BE2C (cell line): ENCODE data around the gene FRMD1.

Source experiments
- DNase-seq: peaks from one replicate; pipeline ENCODE4 v3.0.0-alpha.2; 2020
- H3K27me3 ChIP-seq: fragments of 250-450 bp; sonication (Bioruptor Pico); 2 replicates; pipeline ENCODE4 v1.5.1; 2020; ENCODE audit warnings: mild to moderate bottlenecking
- H3K36me3 ChIP-seq: fragments of 250-450 bp; sonication (Bioruptor Pico); 2 replicates; pipeline ENCODE4 v1.5.1; 2020; ENCODE audit warnings: mild to moderate bottlenecking
- H3K4me1 ChIP-seq: fragments of 250-450 bp; sonication (Bioruptor Pico); 2 replicates; pipeline ENCODE4 v1.5.1; 2020
- H3K4me3 ChIP-seq: 2 replicates; pipeline ENCODE4 v1.5.1; 2011; ENCODE audit warnings: low read depth, low read length
- H3K9me3 ChIP-seq: fragments of 250-450 bp; sonication (Bioruptor Pico); 2 replicates; pipeline ENCODE4 v1.5.1; 2020
- TF ChIP-seq, protein P1 (sequence below): IDR thresholded peaks from 2 replicates; pipeline ENCODE4 v1.5.1; 2012; ENCODE audit warnings: mild to moderate bottlenecking, low read depth, low read length

The FRMD1 gene

DNA sequence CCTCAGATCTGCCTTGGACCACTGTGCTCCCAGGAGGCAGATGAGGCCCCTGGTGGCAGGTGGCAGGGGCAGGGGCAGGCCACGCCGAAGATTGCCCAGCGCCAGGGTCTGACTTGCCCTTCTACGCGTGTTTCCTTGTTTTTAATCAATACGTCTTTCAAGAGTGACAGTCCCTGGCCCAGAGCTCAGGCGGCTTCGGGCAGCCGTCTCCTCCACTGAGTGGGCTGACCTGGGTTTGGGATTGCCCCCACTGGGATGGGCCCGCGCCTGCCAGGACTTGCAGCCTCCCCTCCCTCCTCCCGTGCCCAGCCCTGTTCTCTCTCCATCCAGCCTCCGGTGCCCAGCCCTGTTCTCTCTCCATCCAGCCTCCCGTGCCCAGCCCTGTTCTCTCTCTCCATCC lies 21.2 kb downstream of the FRMD1 start:
- TF ChIP-seq, protein P1, sequence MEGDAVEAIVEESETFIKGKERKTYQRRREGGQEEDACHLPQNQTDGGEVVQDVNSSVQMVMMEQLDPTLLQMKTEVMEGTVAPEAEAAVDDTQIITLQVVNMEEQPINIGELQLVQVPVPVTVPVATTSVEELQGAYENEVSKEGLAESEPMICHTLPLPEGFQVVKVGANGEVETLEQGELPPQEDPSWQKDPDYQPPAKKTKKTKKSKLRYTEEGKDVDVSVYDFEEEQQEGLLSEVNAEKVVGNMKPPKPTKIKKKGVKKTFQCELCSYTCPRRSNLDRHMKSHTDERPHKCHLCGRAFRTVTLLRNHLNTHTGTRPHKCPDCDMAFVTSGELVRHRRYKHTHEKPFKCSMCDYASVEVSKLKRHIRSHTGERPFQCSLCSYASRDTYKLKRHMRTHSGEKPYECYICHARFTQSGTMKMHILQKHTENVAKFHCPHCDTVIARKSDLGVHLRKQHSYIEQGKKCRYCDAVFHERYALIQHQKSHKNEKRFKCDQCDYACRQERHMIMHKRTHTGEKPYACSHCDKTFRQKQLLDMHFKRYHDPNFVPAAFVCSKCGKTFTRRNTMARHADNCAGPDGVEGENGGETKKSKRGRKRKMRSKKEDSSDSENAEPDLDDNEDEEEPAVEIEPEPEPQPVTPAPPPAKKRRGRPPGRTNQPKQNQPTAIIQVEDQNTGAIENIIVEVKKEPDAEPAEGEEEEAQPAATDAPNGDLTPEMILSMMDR, result no peak
- Histone ChIP-seq H3K4me1 (no peaks in the 10 kb centered on the region), H3K4me3 (no peak overlapping the region), H3K9me3 (no peaks in the 10 kb centered on the region), H3K36me3 (no peaks in the 10 kb centered on the region), H3K27me3 (no peaks in the 10 kb centered on the region)
- DNase-seq, result no peak

DNA sequence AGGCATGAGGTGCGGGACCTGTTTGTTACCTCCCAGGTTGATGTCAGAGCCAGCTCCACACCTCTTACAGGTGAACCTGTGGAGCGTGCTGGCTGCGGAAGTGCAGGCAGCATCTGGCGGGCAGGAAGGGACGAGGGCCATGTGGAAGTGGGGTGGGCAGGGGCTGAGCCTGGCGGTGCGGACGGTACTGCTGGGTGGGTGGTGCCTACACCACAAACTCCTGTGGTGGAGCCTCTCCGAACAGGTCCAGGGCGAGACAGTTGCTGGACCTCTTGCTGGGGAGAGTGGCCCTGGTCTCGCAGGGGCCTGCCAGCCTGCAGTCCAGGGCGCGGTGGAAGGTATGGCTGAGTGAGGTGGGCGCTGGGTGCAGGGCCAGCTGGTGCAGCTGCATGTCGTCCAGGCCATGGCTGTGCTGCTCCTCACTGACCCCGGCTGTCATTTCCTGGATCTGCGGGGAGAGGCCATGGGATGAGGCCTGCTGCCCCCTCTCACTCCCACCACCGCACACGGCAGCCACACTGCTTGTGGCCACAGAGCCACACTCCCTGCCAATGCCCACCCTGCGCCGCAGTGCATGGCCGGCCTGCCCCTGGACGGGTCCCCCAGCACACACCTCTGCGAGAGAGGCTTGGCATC lies 22.0 kb downstream of the FRMD1 start:
- DNase-seq, result no peak
- H3K9me3 ChIP-seq, result no peaks in the 10 kb centered on the region
- TF ChIP-seq, protein P1, result no peak
- H3K27me3 ChIP-seq, result no peaks in the 10 kb centered on the region
- H3K4me1 ChIP-seq, result no peaks in the 10 kb centered on the region
- H3K4me3 ChIP-seq, result no peak overlapping the region
- no peaks in the 10 kb centered on the region for H3K36me3 ChIP-seq

DNA sequence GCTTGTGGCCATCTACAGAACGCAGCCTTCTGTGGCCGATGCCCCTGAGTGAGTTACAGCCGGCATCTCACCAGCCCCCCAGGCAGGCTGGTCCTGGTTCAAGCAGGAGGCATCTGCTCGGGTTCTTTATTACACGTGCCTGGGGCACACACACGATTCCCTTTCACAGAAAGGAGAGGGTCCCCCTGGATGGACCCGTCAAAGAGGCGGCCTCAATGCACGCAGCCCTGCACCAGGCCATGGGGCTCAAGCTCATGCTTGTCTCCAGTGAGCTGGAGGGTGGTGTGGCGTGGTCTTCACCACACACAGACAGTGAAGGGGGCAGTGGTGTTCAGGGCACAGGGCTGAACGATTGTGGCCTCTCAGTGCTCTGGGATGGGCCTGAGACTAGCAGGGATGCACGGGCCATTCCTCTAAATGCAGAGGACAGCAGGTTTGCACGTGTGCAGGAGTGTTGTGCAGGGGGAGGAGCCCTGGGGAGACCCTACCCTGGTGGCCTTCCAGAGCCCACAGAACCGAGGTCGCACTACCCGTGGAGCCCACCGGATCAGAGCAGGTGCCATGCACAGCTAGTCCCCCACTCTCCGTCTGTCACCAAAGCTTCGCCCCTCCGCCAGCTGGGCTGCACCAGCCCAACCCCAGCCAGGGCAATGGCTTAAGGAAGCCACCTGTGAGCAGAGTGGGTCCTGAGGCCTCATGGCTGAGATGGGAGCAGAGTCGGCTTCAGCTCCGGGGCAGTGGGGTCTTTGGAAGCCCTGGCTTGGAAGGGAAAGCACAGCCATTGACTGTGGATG lies 23.1 kb downstream of the FRMD1 start:
- H3K36me3 ChIP-seq, result no peaks in the 10 kb centered on the region
- TF ChIP-seq, protein P1, result no peak
- no peak overlapping the region for H3K4me3 ChIP-seq
- H3K4me1 ChIP-seq, result no peaks in the 10 kb centered on the region
- DNase-seq, result no peak
- H3K27me3 ChIP-seq, result no peaks in the 10 kb centered on the region
- H3K9me3 ChIP-seq, result no peaks in the 10 kb centered on the region

DNA sequence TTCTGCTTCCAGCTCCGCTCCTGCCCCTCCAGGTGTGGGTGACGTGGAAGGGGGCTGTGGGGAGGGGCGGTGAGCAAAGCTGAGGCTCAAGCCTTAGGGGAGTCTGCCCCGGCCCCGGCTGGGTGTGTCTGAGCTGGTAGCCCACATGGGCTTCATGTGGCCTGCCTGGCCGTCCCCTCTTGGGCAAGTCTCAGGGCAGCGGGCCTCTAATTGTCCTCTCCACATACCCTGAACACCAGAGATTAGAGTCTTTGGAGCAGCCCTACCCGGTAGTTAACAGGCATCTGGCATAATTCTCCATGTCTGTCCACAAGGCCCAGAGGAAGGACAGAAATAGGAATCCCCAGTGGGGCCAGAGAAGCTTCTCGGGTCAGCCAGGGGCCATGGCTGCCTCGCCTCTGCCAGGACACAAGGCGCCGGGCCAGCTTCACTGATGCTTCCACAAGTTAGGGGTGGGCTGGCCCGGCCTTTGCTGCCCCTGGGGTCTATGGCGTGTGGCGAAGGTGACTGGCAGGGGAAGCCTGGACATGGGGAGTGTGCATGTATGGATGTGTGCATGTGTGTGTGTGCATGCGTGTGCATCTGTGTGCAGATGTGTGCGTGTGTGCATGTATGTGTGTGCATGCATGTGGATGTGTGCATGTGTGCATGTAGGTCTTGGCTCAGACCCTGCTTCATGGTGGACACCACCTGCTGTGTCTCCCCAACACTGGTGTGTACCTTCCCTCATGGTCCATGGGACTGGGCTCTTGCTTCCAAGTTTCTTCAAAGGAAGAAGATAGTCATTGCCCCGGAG lies 24.0 kb downstream of the FRMD1 start:
- no peaks in the 10 kb centered on the region for H3K27me3 ChIP-seq
- no peaks in the 10 kb centered on the region for H3K4me1 ChIP-seq
- H3K4me3 ChIP-seq, result no peak overlapping the region
- TF ChIP-seq, protein P1, result no peak
- no peaks in the 10 kb centered on the region for H3K9me3 ChIP-seq
- H3K36me3 ChIP-seq, result no peaks in the 10 kb centered on the region
- DNase-seq, result no peak

DNA sequence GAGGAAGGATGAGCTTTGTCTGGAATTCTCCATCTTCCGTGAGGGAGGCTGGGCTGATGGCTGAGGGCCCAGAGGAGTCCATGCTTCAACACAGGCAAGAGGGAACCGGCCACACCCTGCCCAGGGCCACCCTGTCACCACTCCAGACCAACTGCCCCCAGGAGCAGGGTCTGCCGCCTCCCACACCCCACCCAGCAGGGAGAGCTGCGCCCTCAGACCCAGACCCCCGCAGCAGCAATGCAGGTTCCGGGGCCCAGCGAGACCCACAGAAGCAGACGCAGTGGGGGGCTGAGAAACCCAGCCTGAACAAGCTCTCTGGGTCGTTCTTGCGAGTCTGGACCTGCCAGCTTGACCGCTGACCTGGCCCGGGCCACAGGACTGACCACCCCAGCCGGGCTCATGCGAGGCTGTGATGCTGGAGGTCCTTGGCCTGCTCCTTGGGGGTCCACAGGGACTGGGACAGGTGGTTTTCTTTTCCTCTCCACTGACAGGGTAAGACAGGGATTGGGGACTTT lies 25.0 kb downstream of the FRMD1 start:
- TF ChIP-seq, protein P1, result no peak
- Histone ChIP-seq H3K36me3 (no peaks in the 10 kb centered on the region), H3K4me3 (no peak overlapping the region), H3K4me1 (no peaks in the 10 kb centered on the region), H3K27me3 (no peaks in the 10 kb centered on the region), H3K9me3 (no peaks in the 10 kb centered on the region)
- DNase-seq, result no peak
